ENCODE data around the gene ALPK3. TPM values are rescaled to one million over a fixed set of nuclear protein-coding genes. Genes with fewer than 3 reads are reported as not detected.

The ALPK3 gene
- total and polyA plus RNA-seq, 2 donors (not counting 3 experiments of a cell fraction or from before 2014, with no cell fraction given) = 18.4 to 36.2 TPM

DNA sequence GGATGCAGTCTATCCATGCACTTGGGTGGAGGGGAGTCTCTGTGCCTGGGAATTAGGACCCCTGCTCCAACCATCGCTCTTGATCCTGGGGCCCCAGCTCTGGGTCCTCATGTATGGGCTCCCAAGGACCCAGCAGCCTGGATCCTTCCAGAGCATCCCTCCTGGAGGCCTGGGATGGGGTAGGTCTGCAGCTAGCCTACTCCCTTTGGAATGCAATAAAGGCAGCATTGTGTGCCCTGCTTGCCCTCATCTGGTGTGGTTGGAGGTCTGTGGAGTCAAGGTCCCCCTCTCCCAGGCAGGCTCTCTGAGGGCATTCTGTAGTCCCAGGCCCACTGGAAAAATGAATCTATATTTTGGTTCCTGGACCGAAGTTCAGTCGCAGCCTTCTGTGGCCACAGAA is 52.4 kb downstream of the ALPK3 start:
- Histone ChIP-seq H3K9ac (replicated peaks; ENCODE audit: extremely low read depth, insufficient read depth, low read length) (no peak overlapping the region), H2AFZ (ENCODE audit: low read depth, low read length) (no peak overlapping the region), H3K27ac (ENCODE audit: insufficient read depth, low read depth, low read length) (no peak overlapping the region), H3K79me2 (ENCODE audit: control insufficient read depth, insufficient read depth, low read length) (no peaks in the 10 kb centered on the region), H3K9me1 (replicated peaks; ENCODE audit: control insufficient read depth, extremely low read depth, insufficient read depth, low read length) (no peaks in the 10 kb centered on the region), H3K9me3 (replicated peaks; ENCODE audit: control insufficient read depth, insufficient read depth, low read length) (no peaks in the 10 kb centered on the region), H3K4me2 (ENCODE audit: insufficient read depth, low read length) (no peak overlapping the region), H3K4me1 (ENCODE audit: control insufficient read depth, extremely low read depth, insufficient read depth, low read length) (no peaks in the 10 kb centered on the region), H4K20me1 (replicated peaks; ENCODE audit: control insufficient read depth, extremely low read depth, insufficient read depth, low read length) (no peaks in the 10 kb centered on the region), H3K27me3 (ENCODE audit: control insufficient read depth in 2 of 2, insufficient read depth in 2 of 2, low read length in 2 of 2) (no peaks in the 10 kb centered on the region), H3K36me3 (ENCODE audit: control insufficient read depth in 2 of 2, extremely low read depth in 1 of 2, insufficient read depth in 2 of 2, low read length in 2 of 2) (peaks cover 0 to 20% of the 10 kb centered on the region in 2 experiments), H3K4me3 (replicated peaks in 1 of 3; ENCODE audit: insufficient read depth in 1 of 3, low read depth in 1 of 3, low read length in 3 of 3) (no peak overlapping the region)
- no peak for FAIRE-seq
- no peak for DNase-seq (ENCODE audit: low read depth, low spot score)
- TF ChIP-seq JUN (IDR thresholded peaks at IDR 0.05; ENCODE audit: borderline replicate concordance, insufficient read depth, insufficient read length, low read depth) (no peak), POLR2A (IDR thresholded peaks at IDR 0.05; ENCODE audit: low read depth, low read length) (no peak), GATA2 (IDR thresholded peaks at IDR 0.05; ENCODE audit: insufficient read depth, insufficient read length, low read depth, low read length) (no peak), MAX (IDR thresholded peaks at IDR 0.05; ENCODE audit: insufficient read depth, insufficient read length) (no peak), FOS (IDR thresholded peaks at IDR 0.05; ENCODE audit: borderline replicate concordance, insufficient read depth, low read length) (no peak), POLR2AphosphoS5 (IDR thresholded peaks at IDR 0.05; ENCODE audit: insufficient read depth, low read depth, low read length) (no peak), EZH2 (IDR thresholded peaks at IDR 0.05; ENCODE audit: borderline replicate concordance, low read depth, low read length, severe bottlenecking) (no peak), MYC (IDR thresholded peaks at IDR 0.05; ENCODE audit: low read depth, low read length) (no peak), CTCF (IDR thresholded peaks at IDR 0.05; ENCODE audit: extremely low read depth in 1 of 2, insufficient read depth in 1 of 2, low read depth in 1 of 2, low read length in 2 of 2) (no peak)
- intact Hi-C loops (cut with micrococcal nuclease) = no loop called here
- ChIA-PET POLR2A (no interaction called here), CTCF (interaction anchor here (0.5 to 1.9 kb wide), 4 partner anchors 9 to 299 kb away, joined by 3 to 12 read pairs (median 6); no protein-coding TSS in a partner anchor)
- dilution Hi-C loops (cut with MboI; ENCODE audit: extremely low pct_ligation_motif_present, low sequenced_read_pairs) = no loop called here
- no TSS peak for BruUV-seq (replicated peaks)

Measured in endothelial cell of umbilical vein (primary cell).